ENCODE results near the gene GLIS1.

The GLIS1 gene

GRCh38 chr1:53716150-53716549 is 22.8 kb downstream of the GLIS1 start:
- DNase-seq = no peak

- peak; percentile 28 for DNase-seq
Observed at GRCh38 chr1:53715478-53715877, 23.5 kb downstream of the GLIS1 start.

- DNase-seq = no peak
Observed at GRCh38 chr1:53712276-53712675, 26.7 kb downstream of the GLIS1 start.

GRCh38 chr1:53710584-53710983 is 28.4 kb downstream of the GLIS1 start:
- DNase-seq = no peak

GRCh38 chr1:53708687-53709086 is 30.3 kb downstream of the GLIS1 start:
- DNase-seq = no peak

GRCh38 chr1:53706356-53706755 is 32.6 kb downstream of the GLIS1 start:
- no peak for DNase-seq

GRCh38 chr1:53705446-53706096 is 33.4 kb downstream of the GLIS1 start:
- no peak for DNase-seq

GRCh38 chr1:53704804-53705445 is 34.0 kb downstream of the GLIS1 start:
- DNase-seq = no peak

GRCh38 chr1:53704304-53704703 is 34.7 kb downstream of the GLIS1 start:
- no peak for DNase-seq

- no peak for DNase-seq
Observed at GRCh38 chr1:53703174-53703573, 35.8 kb downstream of the GLIS1 start.

- no peak for DNase-seq
Observed at GRCh38 chr1:53702341-53702740, 36.6 kb downstream of the GLIS1 start.

GRCh38 chr1:53700776-53701175 is 38.2 kb downstream of the GLIS1 start:
- DNase-seq = no peak

- no peak for DNase-seq
Observed at GRCh38 chr1:53699981-53700380, 39.0 kb downstream of the GLIS1 start.

GRCh38 chr1:53698384-53698980 is 40.5 kb downstream of the GLIS1 start:
- no peak for DNase-seq

- no peak for DNase-seq
Observed at GRCh38 chr1:53697721-53698383, 41.1 kb downstream of the GLIS1 start.

- no peak for DNase-seq
Observed at GRCh38 chr1:53696990-53697389, 42.0 kb downstream of the GLIS1 start.

GRCh38 chr1:53696571-53696970 is 42.4 kb downstream of the GLIS1 start:
- DNase-seq = no peak

- no peak for DNase-seq
Observed at GRCh38 chr1:53696051-53696450, 42.9 kb downstream of the GLIS1 start.

- DNase-seq = no peak
Observed at GRCh38 chr1:53695116-53695515, 43.8 kb downstream of the GLIS1 start.

- DNase-seq = no peak
Observed at GRCh38 chr1:53694718-53695091, 44.3 kb downstream of the GLIS1 start.

GRCh38 chr1:53693773-53694717 is 44.9 kb downstream of the GLIS1 start:
- no peak for DNase-seq

GRCh38 chr1:53693339-53693738 is 45.6 kb downstream of the GLIS1 start:
- no peak for DNase-seq

GRCh38 chr1:53691326-53691725 is 47.6 kb downstream of the GLIS1 start:
- DNase-seq = no peak
